ENCODE measurements around the gene SELENON.

The SELENON gene

DNA sequence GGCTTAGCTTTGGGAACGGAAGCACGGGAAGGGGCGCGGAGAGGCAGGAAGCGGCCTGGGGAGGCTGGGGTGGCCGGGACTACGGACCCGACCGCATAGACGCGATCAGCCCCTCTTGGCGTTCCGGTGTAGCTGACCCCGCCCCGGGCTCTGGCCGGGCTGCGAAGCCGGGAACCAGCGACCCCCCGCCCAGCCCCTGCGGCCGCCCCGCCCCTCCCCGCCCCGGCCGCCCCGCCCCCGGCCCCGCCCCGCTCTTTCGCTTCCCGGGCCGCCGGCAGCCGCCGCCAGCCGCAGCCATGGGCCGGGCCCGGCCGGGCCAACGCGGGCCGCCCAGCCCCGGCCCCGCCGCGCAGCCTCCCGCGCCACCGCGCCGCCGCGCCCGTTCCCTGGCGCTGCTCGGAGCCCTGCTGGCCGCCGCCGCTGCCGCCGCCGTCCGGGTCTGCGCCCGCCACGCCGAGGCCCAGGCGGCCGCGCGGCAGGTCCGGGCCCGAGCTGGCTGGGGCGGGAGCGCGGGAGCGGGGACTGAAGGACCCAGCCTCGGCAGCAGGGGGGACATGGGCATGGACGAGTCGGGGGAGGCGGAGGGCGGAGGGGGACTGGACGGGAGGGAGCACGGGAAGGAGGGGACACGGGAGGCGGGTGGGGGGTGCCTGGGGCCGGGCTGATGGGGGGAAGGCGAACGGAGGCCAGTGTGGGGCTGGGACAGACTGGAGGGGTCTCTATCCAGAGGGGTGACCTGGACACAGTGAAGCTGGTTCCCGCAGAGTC lies at the start of gene SELENON:
Gene SELENON, plus strand, starts transcription at position 259 of the 768 bp plus-strand sequence. Its CDS starts 38 bp downstream, at position 297.
- DNase-seq, result no peak

DNA sequence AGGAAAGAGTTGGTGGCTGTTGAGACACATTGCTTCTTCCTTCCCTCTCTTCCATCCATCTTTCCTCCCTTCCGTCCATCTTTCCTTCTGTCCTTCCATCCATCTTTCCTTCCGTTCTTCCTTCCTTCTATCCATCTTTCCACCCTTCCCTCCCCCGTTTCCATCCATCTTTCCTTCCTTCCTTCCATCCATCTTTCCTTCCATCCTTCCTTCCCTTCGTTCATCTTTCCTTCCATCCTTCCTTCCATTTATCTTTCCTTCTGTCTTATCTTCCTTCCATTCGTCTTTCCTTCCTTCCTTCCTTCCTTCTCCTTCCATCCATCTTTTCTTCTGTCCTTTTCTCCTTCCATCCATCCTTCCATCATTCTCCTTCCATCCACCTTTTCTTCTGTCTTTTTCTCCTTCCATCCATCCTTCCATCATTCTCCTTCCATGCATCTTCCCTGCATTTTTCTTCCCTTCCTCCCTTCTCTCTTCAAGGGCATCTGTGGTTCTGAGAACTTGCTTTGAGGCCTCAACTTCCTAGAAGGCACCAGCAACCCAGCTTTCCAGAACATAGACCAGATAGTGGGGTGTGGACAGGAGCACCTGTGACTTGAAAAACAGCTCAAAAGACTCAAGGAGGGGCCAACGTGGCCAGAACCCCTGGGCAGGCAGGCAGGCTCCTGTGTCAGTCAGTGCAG lies 48.9 kb upstream of the SELENON start:
- no peak for DNase-seq

GRCh38 chr1:25754470-25755181 lies 45.4 kb upstream of the SELENON start:
- DNase-seq, result peak; percentile 28

DNA sequence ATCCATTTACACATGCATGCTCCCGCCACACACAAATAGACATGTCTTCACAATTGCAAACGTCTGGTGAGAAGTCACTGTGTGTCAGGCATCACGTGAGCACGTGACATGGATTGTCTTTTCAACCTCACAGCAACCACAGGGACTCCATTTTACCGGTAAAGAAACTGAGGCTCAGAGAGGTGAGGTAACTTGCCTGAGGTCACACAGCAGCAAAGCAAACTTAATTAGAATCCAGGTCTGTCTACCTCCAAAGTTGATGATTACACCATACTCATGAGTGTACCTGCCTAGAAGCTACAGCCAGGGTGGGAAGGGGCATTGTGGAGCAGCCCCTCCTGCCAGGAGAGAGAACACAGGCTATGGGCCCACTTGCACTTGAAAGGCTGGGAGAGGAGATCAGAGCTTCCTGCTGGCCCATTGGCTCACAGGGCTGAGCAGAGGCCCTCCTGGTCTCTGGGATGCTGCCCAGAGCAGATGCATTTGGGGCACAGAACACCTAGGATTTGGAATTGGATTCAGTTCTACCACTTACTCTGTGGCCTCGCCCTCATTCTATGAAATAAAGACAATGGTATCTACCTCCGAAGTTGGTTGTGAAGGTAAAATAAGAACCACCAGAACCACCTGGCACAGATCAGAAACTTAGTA lies 44.4 kb upstream of the SELENON start:
- DNase-seq, result no peak

DNA sequence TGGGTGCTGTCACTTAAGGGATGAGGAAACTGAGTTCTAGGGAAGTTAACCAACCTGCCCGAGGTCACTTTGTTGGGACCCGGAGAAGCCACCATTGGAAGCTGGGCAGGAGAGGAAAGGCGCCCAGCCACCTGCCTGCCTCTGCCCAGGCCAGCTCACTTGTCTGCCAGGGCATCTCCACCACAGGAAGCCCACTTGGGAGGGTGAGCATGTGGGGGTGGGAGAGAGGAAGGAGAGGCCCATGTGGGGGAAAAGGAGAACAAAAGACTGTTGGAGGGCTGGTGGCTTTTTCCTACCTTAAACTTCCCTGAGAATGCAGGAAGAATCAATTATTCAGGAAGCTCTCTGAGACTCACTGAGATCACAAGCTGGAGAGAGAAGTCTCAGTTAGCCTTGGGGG lies 43.8 kb upstream of the SELENON start:
- DNase-seq, result no peak

DNA sequence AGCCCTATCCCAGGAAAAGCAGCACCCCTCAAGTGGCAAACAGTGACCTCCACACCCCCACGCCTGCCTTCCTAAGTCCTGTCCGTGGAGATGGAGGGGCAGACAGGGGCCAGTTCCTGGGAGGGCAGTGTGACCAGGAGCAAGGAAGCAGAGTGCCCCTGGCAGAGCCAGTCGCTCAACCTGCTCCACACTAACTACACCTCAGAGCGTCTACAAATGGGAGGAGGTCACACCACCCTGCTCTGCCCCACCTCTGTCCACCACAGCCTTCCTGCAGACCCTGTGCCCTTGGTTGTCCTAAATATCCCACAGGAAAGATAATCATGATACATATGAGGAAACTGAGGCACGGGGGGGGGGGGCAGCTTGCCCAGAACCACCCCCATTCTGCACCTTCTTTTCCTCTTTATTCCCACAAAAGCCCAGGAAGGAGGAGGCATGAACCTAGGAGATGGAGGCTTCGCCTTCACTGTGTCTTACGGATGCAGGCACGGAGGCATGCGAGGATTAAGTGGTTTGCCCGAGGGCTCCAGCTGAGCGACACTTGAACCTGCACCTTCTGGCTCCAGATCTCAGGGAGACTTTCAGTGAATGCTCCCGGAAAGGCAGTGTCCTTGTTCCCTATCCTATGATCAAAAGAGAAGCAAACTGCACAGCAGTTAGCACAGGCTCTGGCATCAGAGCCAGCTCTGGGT lies 42.7 kb upstream of the SELENON start:
- DNase-seq, result no peak

DNA sequence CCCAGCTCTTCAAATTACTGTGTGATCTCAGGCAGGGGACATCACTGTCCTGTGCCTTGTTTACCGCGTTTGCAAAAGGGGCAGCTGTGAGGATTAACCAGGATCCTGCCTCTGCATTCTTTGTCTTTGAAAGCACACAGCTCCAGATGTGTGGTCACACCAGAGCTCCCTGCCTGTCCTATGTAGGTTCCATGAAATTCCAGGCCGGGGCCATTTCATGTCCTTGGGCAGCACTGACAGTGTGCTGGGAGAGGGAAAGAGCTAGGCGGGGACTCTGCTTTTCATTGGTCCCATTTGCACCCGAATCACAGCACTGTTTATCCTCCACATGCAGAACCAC lies 42.2 kb upstream of the SELENON start:
- DNase-seq, result no peak

GRCh38 chr1:25758466-25759070 lies 41.4 kb upstream of the SELENON start:
- no peak for DNase-seq

- no peak for DNase-seq
Measured at GRCh38 chr1:25760122-25760719, 39.8 kb upstream of the SELENON start.

GRCh38 chr1:25760871-25761270 lies 39.1 kb upstream of the SELENON start:
- no peak for DNase-seq

DNA sequence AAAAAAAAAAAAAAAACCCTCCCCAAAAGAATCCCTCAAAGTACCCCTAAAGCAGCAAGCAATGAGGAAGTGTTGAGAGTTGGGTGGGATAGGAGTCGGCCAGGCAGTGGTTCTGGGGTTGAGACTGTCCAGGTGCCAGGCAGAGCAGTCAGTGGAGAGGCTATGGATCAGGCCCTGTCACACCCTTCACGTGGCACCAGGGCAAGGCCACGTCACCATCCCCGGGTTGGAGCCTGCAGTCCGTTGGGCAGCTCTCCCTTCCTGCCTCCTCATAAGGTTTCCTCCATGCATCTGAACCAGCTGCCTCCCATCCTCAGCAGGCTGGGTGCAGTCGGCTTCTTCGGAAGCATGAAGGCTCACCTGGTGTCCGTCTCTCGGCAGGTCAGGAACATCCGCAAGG lies 36.5 kb upstream of the SELENON start:
- no peak for DNase-seq

DNA sequence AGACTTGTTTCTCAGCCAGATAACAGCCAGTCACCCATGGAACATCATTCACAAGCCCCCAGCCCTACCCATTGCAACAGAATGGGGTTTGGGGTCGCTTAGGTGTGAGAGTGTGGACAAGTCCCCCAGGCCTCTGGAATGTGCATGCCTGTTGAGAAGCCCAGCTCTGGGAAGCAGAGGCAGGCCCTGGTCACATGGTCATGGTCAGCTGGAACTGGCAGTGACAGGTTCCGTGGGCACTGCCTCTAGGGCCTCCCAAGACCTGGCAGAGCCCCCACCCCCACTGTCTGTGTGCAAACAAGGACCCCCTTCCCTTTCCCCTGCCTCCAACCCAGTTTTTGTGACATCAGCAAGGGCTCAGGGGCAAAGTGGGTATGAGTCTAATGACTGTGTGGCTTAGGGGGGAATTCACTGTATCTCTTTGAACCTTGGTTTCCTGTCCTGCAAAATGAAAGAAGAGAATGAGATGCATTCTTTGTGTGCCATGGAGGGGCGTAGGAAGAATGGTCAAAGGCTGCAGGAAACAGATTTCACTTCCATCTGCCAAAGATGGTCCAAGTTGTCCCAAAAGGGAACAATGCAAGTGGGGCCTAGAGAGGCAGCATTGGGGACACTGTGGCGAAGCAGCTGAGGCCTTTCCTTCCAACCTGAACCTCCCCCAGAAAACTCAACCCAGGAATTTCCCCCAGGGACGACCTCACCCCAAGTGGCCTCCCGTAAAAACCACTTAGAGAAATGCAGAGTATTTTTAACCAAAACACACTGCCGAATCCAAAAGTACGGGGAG lies 34.7 kb upstream of the SELENON start:
- no peak for DNase-seq

DNA sequence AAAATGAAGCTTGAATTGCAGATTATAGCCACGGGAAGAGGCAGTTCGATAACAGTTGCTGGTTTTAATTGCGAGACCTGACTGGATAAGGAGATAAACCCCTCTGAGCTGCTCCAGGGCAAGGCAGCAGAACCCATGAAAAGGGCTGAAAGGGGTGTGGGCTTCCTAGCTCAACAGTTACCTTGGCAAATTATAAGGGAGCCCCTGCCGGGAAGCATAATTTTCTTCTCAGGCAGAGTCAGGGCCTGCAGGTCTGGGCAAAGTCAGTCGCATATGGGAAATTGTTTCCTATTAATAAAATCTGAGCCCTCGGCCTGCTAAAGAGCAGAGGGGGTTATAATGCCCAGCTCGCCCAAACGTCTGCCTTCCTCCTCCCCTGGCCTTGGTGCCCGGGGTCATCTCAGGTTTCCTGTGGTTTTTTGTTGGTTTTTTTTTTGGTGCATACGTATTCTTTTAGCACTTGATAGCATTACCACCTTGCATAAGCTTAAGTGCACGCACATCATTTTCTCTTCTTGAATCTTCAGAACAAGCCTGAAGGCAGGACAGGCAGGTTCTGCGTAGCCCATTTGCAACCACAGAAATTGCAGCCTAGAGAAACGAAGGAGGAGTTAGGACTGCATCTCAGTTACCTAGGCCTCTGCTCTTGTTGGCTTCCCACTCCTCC lies 33.9 kb upstream of the SELENON start:
- DNase-seq, result no peak

- DNase-seq, result no peak
Measured at GRCh38 chr1:25766721-25767436, 33.1 kb upstream of the SELENON start.

DNA sequence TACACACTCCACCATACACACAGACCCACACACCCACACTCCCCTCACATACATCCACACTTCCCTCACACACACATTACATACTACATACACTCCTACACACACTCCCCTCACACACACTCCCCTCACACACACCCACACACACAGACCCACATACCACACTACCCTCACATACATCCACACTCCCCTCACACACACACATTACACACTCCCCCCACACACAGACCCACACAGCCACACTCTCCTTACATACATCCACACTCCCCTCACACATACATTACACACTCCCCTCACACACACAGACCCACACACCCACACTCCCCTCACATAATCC lies 32.6 kb upstream of the SELENON start:
- DNase-seq, result no peak

DNA sequence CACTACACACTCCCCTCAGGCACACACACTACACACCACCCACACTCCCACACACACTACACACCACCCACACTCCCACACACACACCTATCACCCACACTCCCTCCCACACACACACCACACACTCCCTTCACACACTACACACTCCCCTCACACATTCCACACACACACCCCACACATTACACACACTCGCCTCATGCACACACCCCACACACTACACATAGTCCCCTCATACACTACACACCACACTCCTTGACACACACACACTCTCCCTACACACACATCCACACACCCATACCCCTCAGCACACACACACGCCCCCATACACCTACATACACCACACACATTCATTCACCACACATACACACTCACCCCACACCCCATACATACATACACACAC lies 31.0 kb upstream of the SELENON start:
- no peak for DNase-seq

- DNase-seq, result no peak
Measured at GRCh38 chr1:25769625-25770383, 30.2 kb upstream of the SELENON start.

GRCh38 chr1:25770541-25771220 lies 29.3 kb upstream of the SELENON start:
- no peak for DNase-seq

All from CD4-positive, alpha-beta T cell treated with Interferon gamma for 1 hour (primary cell).